Hindlimb muscle (tissue), 1 donor: ENCODE results near the gene DIPK1C. TPM values are rescaled to one million over a fixed set of nuclear protein-coding genes. Genes with fewer than 3 reads are reported as not detected.
A peak's percentile ranks its signal among the peaks of the same experiment; 100 is the strongest.

Experiments used
- DNase-seq: peaks from one replicate; pipeline ENCODE4 v3.0.0-alpha.2; 2013
- polyA plus RNA-seq: library from polyadenylated mRNA; unstranded; fragments of 120-200 nt; gene quantifications from one replicate; pipeline ENCODE4 v1.2.1, GENCODE V29; 2013; ENCODE audit not compliant: insufficient read length

DIPK1C gene
- polyA plus RNA-seq, 1 donor = 9.4 TPM

DNA sequence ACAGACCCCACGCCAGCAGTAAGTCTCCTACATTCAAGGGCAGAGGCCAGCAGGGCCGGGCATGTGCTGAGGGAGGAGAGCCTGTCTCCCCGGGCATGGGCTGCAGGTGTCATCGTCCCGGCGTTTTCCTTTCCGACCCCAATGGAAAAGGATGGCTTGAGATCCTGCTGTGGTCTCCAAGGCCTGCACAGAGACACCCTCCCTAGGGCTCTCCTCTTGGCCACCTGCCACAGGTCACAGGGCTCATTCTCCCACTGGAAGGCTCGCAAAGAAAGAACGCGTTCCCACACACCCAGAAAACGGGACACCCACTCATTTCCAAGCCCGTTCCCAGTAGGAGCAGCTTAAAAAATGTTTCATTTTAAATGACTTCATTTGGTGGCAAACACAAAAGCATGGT, 41.0 kb downstream of the DIPK1C start:
- no peak for DNase-seq

DNA sequence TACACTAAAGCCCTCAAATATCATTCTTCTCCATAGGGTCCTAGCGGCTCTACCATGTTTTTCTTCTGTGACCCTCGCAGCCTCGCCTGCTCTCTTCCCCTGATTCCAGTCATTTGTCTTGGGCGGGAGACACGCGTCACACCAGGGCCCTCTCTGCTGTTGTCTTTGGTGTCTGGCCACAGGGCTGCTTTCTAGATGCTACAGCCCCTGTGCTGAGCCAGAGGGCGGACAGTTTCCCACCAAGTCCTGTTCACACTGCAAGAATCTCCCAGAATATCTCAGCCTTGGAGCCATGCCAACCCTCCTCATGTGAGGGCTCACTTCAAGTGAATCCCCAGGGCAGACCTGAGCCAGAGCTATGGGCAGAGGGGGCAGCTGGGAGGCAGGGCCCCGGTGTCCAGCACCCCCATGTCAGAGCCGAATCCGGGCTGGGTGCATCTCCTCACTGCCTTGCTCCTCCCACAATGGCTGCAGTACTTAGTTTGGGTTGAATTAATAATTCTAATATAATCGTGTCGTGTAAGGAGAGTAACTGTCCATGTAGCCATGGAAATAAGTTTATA, 42.1 kb downstream of the DIPK1C start:
- DNase-seq = no peak

DNA sequence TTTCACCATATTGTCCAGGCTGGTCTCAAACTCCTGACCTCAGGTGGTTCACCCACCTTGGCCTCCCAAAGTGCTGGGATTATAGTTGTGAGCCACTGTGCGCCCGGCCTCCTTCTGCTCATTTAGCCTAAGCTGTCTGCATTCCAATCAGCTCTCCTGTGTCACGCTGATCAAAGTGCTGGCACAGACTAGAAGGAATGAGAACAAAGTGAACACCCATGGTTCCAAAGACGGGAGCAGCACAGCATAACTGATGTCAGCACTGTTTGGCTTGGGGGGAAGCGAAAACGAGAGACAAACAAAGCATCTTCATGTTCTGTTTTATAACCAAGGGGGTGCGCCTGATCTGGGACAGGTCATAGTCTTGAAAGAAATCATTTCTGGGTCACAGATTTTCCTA, 43.3 kb downstream of the DIPK1C start:
- DNase-seq = no peak

DNA sequence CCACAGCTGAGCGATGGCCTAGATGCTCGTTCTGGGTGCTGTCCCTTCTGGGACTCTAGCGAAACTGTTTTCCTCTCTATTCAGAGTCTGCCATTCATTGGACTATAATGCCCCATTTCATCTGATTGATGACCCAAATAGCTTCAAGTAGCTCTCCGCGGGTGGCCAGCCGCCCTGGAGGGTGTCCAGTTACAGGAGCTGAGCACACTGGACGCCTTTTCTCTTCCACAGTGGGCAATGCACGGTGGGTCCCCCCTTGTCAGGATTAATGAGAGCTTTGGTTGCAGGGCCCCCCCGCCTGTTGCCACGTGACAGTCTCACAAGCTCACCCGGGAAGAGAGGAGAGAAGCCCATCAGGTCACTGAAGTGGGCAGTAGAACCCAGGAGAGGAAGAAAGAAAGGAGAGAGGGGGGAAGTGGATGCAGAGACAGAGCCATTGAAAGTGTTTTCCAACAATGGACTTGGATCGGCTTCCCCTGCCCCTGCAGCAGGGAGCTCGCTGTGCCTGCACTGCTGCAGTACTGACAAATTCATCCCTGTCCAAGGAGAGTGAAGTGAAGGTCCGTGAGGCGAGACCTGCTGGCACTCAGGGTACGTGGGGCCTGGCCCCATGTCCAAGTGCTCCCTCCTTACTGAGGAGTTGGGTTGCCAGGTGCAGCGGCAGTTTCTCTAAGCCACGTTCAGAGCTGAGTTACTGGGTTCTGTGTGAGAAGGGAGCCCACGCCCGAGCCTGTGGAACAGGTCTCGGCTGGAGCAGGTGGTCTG, 44.8 kb downstream of the DIPK1C start:
- no peak for DNase-seq

DNA sequence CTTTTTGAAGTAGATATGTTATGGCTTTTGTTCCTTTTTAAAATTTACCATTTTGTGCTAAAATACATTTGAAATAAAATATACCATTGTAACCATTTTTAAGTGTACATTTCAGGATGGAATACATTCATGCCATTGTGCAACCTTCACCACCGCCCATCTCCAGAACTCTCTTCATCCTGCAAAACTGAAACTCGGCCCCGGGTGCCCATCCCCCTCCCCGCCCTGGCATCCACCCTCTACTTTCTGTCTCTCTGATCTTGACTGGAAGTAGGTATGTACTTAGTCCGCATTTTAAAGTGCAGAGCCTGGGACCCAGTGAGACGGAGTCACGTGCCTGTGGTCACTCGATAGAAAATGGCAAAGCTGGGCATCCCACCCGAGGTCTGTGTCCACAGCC, 45.6 kb downstream of the DIPK1C start:
- DNase-seq = no peak

DNA sequence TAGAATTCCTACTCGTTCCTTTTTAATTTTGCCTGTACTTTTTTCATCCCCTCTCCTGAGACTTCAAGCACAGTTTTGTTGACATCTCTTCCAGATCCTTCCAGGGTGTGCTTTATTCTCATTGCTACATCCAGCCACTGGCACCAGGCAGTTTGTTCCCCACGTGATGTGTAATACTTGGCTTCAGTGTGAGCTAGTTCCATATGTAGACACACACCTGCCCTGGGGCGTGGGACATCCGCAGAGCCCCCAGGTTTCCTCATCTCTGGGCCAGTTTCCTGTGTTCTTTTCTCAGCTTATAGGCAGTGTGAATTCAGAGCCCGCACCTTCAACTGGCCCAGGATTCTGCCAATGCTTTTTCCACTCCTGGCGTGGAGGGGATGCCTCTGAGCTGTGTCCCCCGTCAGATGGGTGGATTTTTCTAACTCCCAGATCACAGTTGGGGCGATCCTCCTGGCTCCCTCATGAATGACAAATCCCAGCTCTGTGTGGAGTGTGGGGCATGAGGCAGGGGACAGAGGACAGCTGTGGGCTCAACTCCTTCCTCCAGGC, 46.6 kb downstream of the DIPK1C start:
- DNase-seq = no peak

DNA sequence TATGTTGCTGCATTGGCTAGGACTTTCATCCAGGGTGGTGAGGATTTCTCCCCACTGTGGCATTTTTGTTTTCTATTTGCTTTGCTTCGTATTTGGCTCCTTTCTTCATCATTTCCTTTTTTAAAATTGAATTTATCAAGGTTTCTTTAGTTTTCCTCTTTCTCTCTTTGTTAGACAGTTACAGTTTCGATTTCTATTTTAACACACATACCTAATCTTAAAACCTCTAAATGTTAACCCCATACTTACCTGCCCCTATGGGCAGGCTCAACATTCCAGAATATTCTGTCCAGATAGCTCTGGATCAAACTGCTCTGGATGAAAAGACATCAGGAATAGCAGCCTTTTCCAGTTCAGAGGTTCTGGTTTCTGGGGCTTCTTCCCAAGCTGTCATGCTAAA, 49.2 kb downstream of the DIPK1C start:
- DNase-seq = no peak

DNA sequence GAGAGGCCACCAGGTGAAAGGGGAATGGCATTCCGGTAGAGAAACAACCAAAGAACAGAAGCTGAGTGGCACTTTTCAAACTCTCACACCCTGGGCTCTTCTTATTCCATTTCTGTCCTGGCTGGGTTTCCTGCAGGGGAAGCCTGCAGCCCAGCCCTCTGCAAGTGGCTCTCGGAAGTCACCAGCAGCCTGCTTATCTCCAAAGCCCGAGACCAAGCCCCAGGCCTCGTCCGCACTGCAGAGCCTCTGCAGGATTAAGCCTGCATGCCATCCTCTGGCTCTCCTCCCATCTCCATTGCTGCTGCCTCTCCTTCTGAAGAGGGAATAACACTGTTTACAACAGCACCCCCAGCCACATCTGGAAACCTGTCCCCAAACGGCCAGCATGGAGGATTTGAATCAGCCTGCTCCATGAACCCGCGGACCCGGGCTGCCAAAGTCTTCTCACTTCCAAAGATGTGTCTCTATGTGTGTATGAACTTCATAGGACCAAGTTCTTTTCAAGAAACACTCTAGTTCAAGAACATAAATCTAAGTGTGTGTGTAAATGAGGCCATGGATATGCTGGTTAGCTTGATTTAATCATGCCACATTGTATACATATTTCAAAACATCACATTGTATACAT, 54.2 kb downstream of the DIPK1C start:
- no peak for DNase-seq

DNA sequence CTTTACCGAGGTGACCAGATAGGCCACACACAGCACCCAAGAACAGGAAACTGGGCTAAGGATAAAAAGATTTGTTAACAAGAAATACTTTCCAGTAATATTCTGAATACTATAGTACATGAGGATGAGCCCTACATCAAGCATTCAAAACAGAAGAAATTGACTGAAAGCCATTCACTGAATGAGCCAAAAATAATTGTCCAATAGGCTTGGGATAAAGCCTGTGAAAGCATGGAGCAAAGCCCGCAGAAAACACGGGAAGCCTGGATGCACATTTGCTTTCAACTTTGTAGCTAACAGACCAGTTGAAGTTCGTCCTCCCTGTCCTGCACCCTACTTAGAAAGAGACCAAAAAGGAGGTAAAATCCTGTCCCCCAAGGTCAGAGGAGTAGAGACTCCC, 56.3 kb downstream of the DIPK1C start:
- DNase-seq = no peak

DNA sequence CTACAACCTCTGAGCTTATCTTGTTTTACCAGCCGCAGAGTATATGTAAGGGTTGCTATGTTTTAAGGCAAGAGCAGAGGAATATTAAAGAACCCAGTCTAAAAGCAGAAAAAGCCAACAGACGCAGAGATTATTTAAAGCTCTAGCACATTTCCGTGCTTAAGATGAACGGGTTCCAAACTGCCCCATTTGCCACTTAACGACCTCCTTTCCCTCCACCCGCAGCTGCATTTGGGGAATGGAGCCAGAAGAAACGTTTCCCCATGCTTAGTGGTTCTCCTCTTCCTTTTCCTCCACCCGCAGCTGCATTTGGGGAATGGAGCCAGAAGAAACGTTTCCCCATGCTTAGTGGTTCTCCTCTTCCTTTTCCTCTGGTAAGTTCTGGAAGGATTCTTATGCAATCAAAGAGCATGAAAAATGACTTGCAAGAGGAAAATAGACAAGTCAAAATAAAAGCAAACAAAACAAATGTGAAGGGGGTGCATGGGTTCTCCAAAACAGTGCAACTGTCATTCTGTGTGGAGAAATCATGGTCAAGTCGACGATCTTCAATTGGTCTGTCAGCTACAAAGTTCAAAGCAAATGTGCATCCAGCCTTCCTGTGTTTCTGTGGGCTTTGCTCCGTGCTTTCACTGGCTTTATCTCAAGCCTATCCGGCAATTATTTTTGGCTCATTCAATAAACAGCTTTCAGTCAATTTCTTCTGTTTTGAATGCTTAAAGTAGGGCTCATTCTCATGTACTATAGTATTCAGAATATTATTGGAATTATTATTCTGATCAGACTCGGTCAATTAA, 57.8 kb downstream of the DIPK1C start:
- DNase-seq = no peak

DNA sequence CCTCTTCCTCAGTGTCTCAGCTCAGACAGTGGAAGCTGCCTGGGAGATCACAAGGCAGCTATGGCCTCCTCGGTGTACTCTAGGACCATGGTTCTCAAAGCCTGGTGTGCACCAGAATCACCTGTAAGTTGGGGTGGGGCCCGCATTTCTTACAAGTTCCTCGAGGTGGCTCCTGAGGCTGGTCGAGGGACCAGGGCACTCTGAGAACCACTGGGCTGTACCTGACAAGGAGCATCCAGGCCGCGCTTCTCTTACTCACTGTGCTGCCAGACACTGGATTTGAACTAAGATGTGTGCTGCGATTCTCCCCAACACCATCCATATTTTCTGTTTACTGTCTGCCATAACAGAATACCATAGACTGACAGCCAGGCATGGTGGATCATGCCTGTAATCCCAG, 59.5 kb downstream of the DIPK1C start:
- DNase-seq = no peak

DNA sequence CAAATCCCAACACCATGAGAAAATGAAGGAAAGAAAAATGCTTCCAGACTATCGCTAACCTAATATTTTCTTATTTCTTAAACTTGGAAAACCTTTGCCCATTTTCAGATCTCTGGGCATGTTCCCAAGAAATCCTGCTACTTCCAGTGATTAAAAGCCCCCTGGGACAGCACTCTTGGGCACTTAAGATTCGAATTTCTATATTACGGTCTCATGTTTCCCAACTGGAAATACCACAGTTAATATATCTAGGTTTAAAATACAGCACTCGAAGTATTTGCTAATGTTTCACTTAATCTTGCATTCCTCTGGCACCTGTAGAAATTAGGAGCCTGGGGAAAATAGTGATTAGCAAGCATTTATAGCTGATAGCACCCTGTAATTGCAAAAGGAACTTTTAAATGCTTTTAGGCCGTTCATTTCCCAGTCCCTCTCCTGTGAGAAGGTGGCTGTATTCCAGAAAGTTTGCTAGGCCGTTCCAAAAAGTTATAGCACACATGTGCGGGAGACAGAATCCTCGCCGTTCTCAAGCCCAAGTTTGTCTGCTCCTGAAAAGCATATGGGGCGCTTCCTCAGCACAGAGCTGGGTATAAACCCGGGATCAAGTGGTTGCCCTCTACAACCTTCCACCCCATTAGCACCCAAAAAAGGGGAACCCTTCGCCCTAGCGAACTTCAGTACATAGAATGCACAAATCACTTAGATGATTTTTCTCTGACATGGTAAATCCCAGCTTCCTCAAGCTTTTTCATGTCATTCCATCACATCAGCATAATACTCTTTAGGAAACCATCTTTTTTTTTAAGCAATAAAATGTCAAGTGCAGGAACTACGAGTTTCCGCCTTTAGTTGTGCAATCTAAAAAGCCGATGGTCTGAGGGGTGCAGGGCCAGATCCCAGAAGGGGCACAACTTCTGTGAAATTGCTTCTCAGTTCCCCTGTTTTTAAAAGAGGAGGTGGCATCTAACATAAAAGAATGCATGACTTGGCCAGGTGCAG, 60.6 kb downstream of the DIPK1C start:
- DNase-seq = peak; percentile 81

DNA sequence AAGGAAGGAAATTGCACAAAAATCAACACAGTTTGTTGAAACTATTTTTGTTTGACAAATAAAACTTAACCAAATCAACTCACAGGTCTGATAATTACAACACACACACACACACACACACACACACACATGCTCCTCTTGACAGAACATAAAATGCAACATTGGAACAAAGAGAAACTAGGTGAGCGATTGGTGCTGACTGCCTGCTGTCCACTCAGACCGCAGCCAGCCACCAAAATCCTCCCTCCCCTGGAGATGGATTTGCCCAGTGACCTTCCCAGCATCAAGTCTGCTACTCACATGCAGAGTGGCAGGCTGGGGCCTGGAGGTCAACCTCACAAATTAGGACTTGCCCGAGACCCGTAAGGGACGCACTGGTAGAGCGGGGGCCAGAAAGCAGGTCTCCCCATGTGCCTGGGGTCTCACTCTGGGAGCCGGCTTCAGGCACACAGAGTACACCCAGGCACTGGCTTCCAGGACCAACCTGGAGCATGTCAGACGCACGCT, 61.4 kb downstream of the DIPK1C start:
- DNase-seq = no peak

DNA sequence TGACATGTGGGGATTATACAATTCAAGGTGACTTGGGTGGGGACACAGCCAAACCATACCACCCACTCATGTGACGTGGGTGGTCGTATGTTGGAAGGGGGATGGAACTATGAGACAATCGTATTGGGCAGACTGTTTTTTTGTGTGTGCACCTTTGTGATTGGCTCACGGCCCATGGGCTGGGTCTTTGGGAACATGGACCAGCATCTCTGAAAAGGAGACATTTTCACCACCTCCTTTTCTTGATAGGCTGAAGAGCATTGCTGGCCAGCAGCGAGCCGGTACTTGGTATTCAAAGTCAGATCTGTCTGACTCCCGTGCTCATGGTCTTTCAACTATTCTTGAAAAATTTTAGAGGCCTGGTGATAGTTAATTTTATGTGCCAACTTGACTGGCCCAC, 62.1 kb downstream of the DIPK1C start:
- no peak for DNase-seq

DNA sequence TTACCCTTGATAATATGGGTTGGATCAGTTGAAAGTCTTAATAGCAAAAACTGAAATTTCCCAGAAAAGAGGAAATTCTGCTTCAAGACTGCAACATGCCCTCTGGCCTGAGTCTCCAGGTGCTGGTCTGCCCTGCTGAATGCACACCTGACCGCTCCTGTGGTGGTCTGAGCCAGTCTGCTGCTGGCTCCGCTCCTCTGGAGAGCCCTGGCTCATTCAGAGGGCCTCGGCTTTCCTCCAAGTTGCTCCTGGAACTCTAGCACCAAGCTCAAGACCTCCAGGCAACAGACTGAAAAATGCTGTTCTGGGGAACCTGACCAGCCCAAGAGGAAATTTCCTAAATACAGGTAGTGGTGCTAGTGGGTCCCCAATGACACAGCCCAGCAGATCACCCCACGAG, 64.8 kb downstream of the DIPK1C start:
- no peak for DNase-seq

DNA sequence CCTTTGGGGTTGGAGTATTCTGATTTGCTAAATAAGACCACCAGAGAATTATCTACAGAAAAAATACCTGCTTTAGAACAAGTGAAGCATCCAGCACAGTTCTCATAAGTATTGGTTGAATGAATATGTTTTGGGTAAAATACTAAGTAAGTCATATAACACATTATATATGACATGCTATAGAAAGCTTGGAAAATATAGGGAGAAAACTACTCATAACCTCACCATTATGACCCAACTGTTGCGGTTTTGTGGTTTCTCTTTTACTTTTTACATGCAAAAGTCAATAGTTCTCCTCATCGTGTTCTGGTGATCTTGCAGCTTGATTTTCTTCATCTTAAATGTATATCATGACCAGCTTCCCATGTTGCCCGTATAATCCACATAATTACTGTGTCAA, 66.2 kb downstream of the DIPK1C start:
- no peak for DNase-seq

DNA sequence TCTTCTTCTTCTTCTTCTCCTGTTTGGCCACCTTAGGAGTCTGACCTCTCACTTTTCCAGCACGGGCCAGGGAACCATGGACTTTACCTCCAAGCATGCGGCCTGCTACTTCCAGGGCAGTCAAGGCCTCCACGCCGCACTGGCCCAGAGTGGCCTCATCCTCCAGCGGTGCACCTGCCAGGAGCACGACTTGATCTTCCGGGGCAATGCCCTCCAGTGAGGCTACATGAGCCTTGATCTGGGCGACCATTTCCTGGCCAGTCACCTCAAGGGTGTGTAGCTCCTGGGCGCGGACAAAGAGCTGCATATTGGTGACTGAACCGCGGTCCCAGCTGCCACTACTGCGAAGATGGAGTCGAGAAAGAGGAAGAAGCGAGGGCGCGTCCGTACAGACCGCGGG, 67.1 kb downstream of the DIPK1C start:
- DNase-seq = no peak

DNA sequence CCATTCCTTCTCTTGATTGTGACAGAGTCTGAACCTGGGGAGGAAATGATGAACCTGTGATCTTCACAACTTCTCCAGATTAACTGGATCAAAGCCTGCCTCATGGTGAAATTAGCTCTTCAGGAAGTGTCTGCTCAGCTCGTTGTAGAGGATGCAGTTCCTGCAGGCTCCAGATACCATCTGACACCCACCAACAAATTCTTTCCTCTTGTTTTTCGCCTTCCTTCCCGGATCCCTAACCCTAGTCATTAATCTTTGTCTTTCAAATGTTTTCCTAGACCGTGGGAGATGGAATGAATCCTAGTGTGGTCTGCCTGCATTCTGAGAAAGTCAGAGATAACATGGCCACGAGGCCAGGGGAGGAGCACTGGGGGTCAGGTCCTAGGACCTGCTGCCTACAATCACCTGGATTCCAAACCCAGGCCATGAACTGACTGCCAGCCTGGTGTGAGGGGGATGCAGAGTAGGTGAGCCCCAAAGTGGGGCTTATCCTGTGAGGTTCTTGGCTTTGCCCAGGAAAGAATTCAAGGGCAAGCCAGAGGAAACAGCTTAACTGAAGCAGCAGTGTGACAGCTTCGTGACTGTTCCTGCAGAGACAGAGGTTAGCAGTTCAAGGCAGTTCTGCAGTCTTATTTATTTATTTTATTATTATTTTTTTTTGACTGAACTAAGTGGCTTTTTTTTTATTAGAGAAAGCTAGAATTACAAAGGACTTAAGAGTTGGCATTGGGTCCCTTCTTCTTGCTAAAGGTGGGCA, 67.8 kb downstream of the DIPK1C start:
- no peak for DNase-seq

DNA sequence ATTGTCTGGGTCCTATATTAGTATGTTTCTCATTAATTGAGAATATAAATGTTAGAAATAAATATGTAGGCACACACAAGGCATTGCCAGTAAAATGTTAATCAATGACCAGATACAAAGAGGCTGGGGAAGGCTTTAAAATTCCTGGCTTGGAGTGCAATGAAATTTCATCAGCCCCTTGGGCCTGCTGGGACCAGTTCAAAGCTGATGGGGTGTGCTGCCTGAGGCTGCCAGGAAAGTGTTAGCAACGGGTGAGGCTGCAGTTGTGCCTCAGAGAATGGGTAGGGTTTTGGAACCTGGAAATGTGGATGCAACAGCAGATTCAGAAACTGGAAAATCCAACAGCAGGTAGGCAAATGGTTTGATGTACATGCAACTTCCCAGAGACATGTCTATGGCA, 68.9 kb downstream of the DIPK1C start:
- no peak for DNase-seq

DNA sequence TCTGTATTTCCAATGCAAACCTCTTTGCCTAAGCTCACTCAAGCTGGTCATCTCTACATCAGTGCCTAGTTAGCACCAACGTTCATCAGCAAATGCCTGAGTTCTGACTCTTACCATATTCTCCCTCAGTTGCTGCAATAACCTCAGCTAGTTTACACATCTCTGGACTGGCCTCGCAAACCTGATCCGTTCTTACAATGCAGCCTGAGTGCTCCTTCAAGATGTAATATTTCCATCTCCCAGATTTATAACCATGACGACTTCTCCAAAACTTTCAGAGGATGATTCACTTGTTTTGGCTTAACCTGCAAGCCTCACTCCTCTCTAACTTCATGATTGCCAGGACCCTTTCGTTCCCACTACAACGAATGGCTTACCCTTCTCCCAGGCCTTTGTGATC, 69.7 kb downstream of the DIPK1C start:
- DNase-seq = peak; percentile 57
